Endodermal cell (in vitro differentiated cells): ENCODE results near the gene GCAT. TPM values are rescaled to one million over a fixed set of nuclear protein-coding genes. Genes with fewer than 3 reads are reported as not detected.

ENCODE experiments used
- DNase-seq: peaks from one replicate; pipeline ENCODE4 v3.0.0-alpha.2; 2017
- H3K27ac ChIP-seq: 2 replicates; pipeline ENCODE4 v1.5.1; 2013; ENCODE audit warnings: mild to moderate bottlenecking, low read depth, low read length, moderate library complexity
- H3K27me3 ChIP-seq: 2 replicates; pipeline ENCODE4 v1.6.1; 2013; ENCODE audit warnings: mild to moderate bottlenecking, low read length, moderate library complexity; ENCODE audit not compliant: insufficient read depth, control insufficient read depth, poor library complexity, severe bottlenecking
- H3K36me3 ChIP-seq: 2 replicates; pipeline ENCODE4 v1.7.0; 2013; ENCODE audit warnings: mild to moderate bottlenecking, low read length, moderate library complexity; ENCODE audit not compliant: control insufficient read depth, insufficient read depth
- H3K4me1 ChIP-seq: one replicate; pipeline ENCODE4 v1.7.0; 2013; ENCODE audit warnings: low read length; ENCODE audit not compliant: control insufficient read depth, insufficient read depth
- H3K4me3 ChIP-seq: 2 replicates; pipeline ENCODE4 v1.5.1; 2013; ENCODE audit warnings: mild to moderate bottlenecking, low read length, moderate library complexity
- H3K9ac ChIP-seq: 2 replicates; pipeline ENCODE4 v1.6.1; 2013; ENCODE audit warnings: mild to moderate bottlenecking, low read length, moderate library complexity; ENCODE audit not compliant: poor library complexity, severe bottlenecking; ENCODE audit errors: extremely low read depth
- H3K9me3 ChIP-seq: 2 replicates; pipeline ENCODE4 v1.6.1; 2013; ENCODE audit warnings: mild to moderate bottlenecking, low read length, moderate library complexity; ENCODE audit not compliant: control insufficient read depth
- H3K27ac Mint-ChIP-seq: 2 replicates; pipeline ENCODE4 v1.8.0; 2020; ENCODE audit warnings: mixed read lengths
- H3K27me3 Mint-ChIP-seq: 2 replicates; pipeline ENCODE4 v1.8.0; 2021; ENCODE audit warnings: mild to moderate bottlenecking, mixed read lengths; ENCODE audit not compliant: insufficient read depth
- H3K36me3 Mint-ChIP-seq: 2 replicates; pipeline ENCODE4 v1.8.0; 2020; ENCODE audit warnings: low read depth, mixed read lengths
- H3K4me1 Mint-ChIP-seq: 2 replicates; pipeline ENCODE4 v1.8.0; 2020; ENCODE audit warnings: mixed read lengths
- H3K4me3 Mint-ChIP-seq: 2 replicates; pipeline ENCODE4 v1.8.0; 2020; ENCODE audit warnings: mild to moderate bottlenecking, moderate library complexity, mixed read lengths
- H3K9me3 Mint-ChIP-seq: 2 replicates; pipeline ENCODE4 v1.8.0; 2020; ENCODE audit warnings: mild to moderate bottlenecking, mixed read lengths
- WGBS, 2 experiments: methylation state at CpG; one replicate each; pipeline versions ENCODE4 v1.1.5 to v1.1.7; 2013; ENCODE audit warnings: missing lambda C conversion rate in 2 of 2, mixed read lengths in 1 of 2; ENCODE audit not compliant: insufficient coverage in 1 of 2, insufficient read length in 1 of 2; 5-methylcytosine and 5-hydroxymethylcytosine counted together
- total RNA-seq, 2 donors: library from RNA; stranded (reverse); fragmentation: NEBNext Ultra II Directional in 1 of 2; extraction: Animal tissue kit (Norgen Biotek cat#: 25700) in 1 of 2; gene quantifications; 2 replicates in 1 of 2; 3 replicates in 1 of 2; pipeline ENCODE4 v1.2.1, GENCODE V29; 2021
- TF ChIP-seq, protein P1 (sequence below): fragments of 200-600 bp; sonication (generic); conservative IDR thresholded peaks from 2 replicates; pipeline ENCODE4 v1.5.0; 2021; ENCODE audit warnings: antibody characterized with exemption, mild to moderate bottlenecking

Gene GCAT
- total RNA-seq, 2 donors from 2014 or later = 22.2 to 26.2 TPM

DNA sequence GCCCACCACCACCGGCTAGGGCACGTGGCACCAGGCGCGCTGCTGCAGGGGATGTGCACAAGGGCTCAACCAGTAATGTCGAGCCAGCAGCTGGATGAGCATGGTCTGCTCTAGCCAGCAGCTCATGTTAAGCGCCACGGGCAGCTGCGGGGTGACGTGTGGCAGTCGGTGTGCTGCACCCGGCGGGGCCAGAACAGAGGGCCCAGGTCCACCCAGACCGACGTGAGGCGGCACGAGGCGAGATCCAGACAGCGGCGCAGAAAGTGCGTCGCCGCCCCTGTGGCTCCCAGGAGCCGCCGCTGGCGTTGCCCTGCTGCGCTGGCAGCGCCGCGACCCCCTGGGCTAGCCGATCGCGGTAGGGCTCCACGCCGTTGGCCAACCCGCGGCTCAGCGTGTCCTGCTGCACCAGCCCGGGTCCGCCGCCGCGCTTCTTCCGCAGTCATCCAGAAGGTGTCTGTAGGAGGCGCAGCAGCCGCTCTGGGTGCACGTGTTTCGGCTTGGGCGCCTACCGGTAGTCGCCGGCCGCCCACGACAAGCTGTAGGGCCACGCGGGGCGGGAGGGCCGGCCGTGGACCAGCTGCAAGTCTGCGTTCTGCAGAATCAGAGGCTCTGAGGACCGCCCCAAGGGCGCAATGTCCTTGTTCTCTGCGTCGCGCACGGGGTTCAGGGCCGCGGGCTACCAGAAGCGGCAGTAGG lies 10.8 kb downstream of the GCAT start:
- Histone ChIP-seq H3K27ac (no peak overlapping the region), H3K9ac (no peak overlapping the region), H3K4me1 (no peaks in the 10 kb centered on the region), H3K9me3 (no peaks in the 10 kb centered on the region), H3K27me3 (peaks cover 34% of the 10 kb centered on the region), H3K36me3 (no peaks in the 10 kb centered on the region), H3K4me3 (no peak overlapping the region)
- TF ChIP-seq, protein P1, sequence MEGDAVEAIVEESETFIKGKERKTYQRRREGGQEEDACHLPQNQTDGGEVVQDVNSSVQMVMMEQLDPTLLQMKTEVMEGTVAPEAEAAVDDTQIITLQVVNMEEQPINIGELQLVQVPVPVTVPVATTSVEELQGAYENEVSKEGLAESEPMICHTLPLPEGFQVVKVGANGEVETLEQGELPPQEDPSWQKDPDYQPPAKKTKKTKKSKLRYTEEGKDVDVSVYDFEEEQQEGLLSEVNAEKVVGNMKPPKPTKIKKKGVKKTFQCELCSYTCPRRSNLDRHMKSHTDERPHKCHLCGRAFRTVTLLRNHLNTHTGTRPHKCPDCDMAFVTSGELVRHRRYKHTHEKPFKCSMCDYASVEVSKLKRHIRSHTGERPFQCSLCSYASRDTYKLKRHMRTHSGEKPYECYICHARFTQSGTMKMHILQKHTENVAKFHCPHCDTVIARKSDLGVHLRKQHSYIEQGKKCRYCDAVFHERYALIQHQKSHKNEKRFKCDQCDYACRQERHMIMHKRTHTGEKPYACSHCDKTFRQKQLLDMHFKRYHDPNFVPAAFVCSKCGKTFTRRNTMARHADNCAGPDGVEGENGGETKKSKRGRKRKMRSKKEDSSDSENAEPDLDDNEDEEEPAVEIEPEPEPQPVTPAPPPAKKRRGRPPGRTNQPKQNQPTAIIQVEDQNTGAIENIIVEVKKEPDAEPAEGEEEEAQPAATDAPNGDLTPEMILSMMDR = peak; percentile 68
- Mint-ChIP-seq H3K27ac (no peak overlapping the region), H3K9me3 (no peaks in the 10 kb centered on the region), H3K36me3 (peaks cover 11% of the 10 kb centered on the region), H3K4me1 (peaks cover 7% of the 10 kb centered on the region), H3K4me3 (peak overlapping the region; percentile 46), H3K27me3 (peaks cover 43% of the 10 kb centered on the region)
- peak; percentile 90 for DNase-seq
- WGBS, 2 experiments = 11 to 20% methylated on average over 32 to 68 of the region's 68 CpGs

- Mint-ChIP-seq H3K36me3 (peaks cover 11% of the 10 kb centered on the region), H3K27me3 (peaks cover 48% of the 10 kb centered on the region), H3K4me3 (peak overlapping the region; percentile 46), H3K27ac (no peak overlapping the region), H3K4me1 (peaks cover 7% of the 10 kb centered on the region), H3K9me3 (no peaks in the 10 kb centered on the region)
- Histone ChIP-seq H3K4me1 (no peaks in the 10 kb centered on the region), H3K27me3 (peaks cover 39% of the 10 kb centered on the region), H3K36me3 (no peaks in the 10 kb centered on the region), H3K9ac (no peak overlapping the region), H3K27ac (no peak overlapping the region), H3K9me3 (no peaks in the 10 kb centered on the region), H3K4me3 (no peak overlapping the region)
- DNase-seq = no peak
- TF ChIP-seq, protein P1 = no peak
- 42 to 63% methylated on average over 13 to 14 of the region's 14 CpGs for WGBS, 2 experiments
These were observed 11.3 kb downstream of the GCAT start for GRCh38 chr22:37819105-37819433.

GRCh38 chr22:37820350-37820749 lies 12.6 kb downstream of the GCAT start:
- Mint-ChIP-seq H3K27ac (no peak overlapping the region), H3K4me3 (no peak overlapping the region), H3K4me1 (peaks cover 7% of the 10 kb centered on the region), H3K36me3 (peaks cover 7% of the 10 kb centered on the region), H3K27me3 (peaks cover 53% of the 10 kb centered on the region), H3K9me3 (no peaks in the 10 kb centered on the region)
- Histone ChIP-seq H3K9ac (no peak overlapping the region), H3K9me3 (no peaks in the 10 kb centered on the region), H3K36me3 (no peaks in the 10 kb centered on the region), H3K27me3 (peaks cover 48% of the 10 kb centered on the region), H3K4me1 (no peaks in the 10 kb centered on the region), H3K4me3 (no peak overlapping the region), H3K27ac (no peak overlapping the region)
- WGBS, 2 experiments = 88 to 97% methylated on average over 4 to 5 of the region's 5 CpGs
- no peak for DNase-seq
- TF ChIP-seq, protein P1 = no peak
